Endothelial cell of umbilical vein (primary cell): Measurements from ENCODE around the gene COX18. TPM values are rescaled to one million over a fixed set of nuclear protein-coding genes. Genes with fewer than 3 reads are reported as not detected.

Source experiments
- BruUV-seq: library from RNA; stranded (reverse); fragments of 400-500 nt; replicated peaks from 2 replicates; lab custom pipeline; 2021; lab: Mats Ljungman, UMichigan
- CTCF ChIA-PET: fragments of 300-600, 350-600 bp; sonication (Branson Sonifier 250); formaldehyde crosslinking; loops from one replicate; lab custom pipeline; 2021; ENCODE audit warnings: antibody characterized with exemption, inconsistent platforms; lab: Charles Lee
- POLR2A ChIA-PET: fragments of 300-600, 350-600 bp; sonication (Branson Sonifier 250); formaldehyde crosslinking; loops from one replicate; lab custom pipeline; 2021; ENCODE audit warnings: antibody characterized with exemption, inconsistent platforms; lab: Charles Lee
- DNase-seq: peaks from one replicate; pipeline ENCODE4 v3.0.0-alpha.2; 2011; ENCODE audit warnings: low read depth, low spot score
- FAIRE-seq: peaks from 2 replicates; lab custom pipeline; 2011; peaks lifted over from hg19 to GRCh38; lab: Jason Lieb, UNC
- H2AFZ ChIP-seq: 2 replicates; pipeline ENCODE4 v1.6.0; 2012; ENCODE audit warnings: low read depth, low read length, control low read depth, inconsistent platforms
- H3K27ac ChIP-seq: 2 replicates; pipeline ENCODE4 v1.5.1; 2011; ENCODE audit warnings: low read depth, mild to moderate bottlenecking, control low read depth, low read length, moderate library complexity; ENCODE audit not compliant: insufficient read depth
- H3K27me3 ChIP-seq, 2 experiments: 2 replicates each; pipeline versions ENCODE4 v1.6.0 to v1.6.1; 2011; ENCODE audit warnings: low read length in 2 of 2, mixed read lengths in 1 of 2; ENCODE audit not compliant: control insufficient read depth in 2 of 2, insufficient read depth in 2 of 2
- H3K36me3 ChIP-seq, 2 experiments: 2 replicates in 1 of 2; 3 replicates in 1 of 2; pipeline ENCODE4 v1.5.1; 2011; ENCODE audit warnings: low read length in 2 of 2, mild to moderate bottlenecking in 1 of 2, moderate library complexity in 1 of 2; ENCODE audit not compliant: control insufficient read depth in 2 of 2, insufficient read depth in 2 of 2; ENCODE audit errors: extremely low read depth in 1 of 2
- H3K4me1 ChIP-seq: 3 replicates; pipeline ENCODE4 v1.5.1; 2011; ENCODE audit warnings: mild to moderate bottlenecking, low read length; ENCODE audit not compliant: control insufficient read depth, insufficient read depth; ENCODE audit errors: extremely low read depth
- H3K4me2 ChIP-seq: 2 replicates; pipeline ENCODE4 v1.6.1; 2011; ENCODE audit warnings: low read length, control low read depth, mixed read lengths; ENCODE audit not compliant: insufficient read depth
- H3K4me3 ChIP-seq, 3 experiments: fragments of 200-600 bp in 1 of 3; sonication (generic), shearing (Covaris generic) in 1 of 3; replicated peaks in 1 of 3; 2 replicates each; pipeline ENCODE4 v1.5.1; 2011 to 2016; ENCODE audit warnings: control low read depth in 3 of 3, low read length in 3 of 3, mild to moderate bottlenecking in 2 of 3, inconsistent platforms in 1 of 3, low read depth in 1 of 3, moderate library complexity in 1 of 3; ENCODE audit not compliant: insufficient read depth in 1 of 3
- H3K79me2 ChIP-seq: 2 replicates; pipeline ENCODE4 v1.6.0; 2012; ENCODE audit warnings: low read length, inconsistent platforms; ENCODE audit not compliant: control insufficient read depth, insufficient read depth
- H3K9ac ChIP-seq: replicated peaks from 2 replicates; pipeline ENCODE3; 2011; ENCODE audit warnings: low read length, control low read depth; ENCODE audit not compliant: insufficient read depth; ENCODE audit errors: extremely low read depth
- H3K9me1 ChIP-seq: replicated peaks from 3 replicates; pipeline ENCODE4 v1.6.0; 2011; ENCODE audit warnings: mild to moderate bottlenecking, low read length; ENCODE audit not compliant: control insufficient read depth, insufficient read depth; ENCODE audit errors: extremely low read depth
- H3K9me3 ChIP-seq: replicated peaks from 2 replicates; pipeline ENCODE4 v1.5.1; 2012; ENCODE audit warnings: low read length, inconsistent platforms; ENCODE audit not compliant: control insufficient read depth, insufficient read depth
- H4K20me1 ChIP-seq: replicated peaks from 2 replicates; pipeline ENCODE3; 2011; ENCODE audit warnings: mild to moderate bottlenecking, low read length; ENCODE audit not compliant: control insufficient read depth, insufficient read depth; ENCODE audit errors: extremely low read depth
- CTCF ChIP-seq, 2 donors: IDR thresholded peaks; 1 replicate in 1 of 2; 2 replicates in 1 of 2; pipeline ENCODE4 v1.5.1; 2011; ENCODE audit warnings: low read length in 2 of 2, mild to moderate bottlenecking in 2 of 2, moderate library complexity in 2 of 2, control low read depth in 1 of 2, inconsistent platforms in 1 of 2, low read depth in 1 of 2; ENCODE audit not compliant: insufficient read depth in 1 of 2; ENCODE audit errors: extremely low read depth in 1 of 2
- EZH2 ChIP-seq: IDR thresholded peaks from 2 replicates; pipeline ENCODE4 v1.6.1; 2012; ENCODE audit warnings: borderline replicate concordance, low read depth, mild to moderate bottlenecking, moderate library complexity, low read length, inconsistent platforms; ENCODE audit not compliant: severe bottlenecking
- FOS ChIP-seq: IDR thresholded peaks from 2 replicates; pipeline ENCODE4 v1.6.1; 2011; ENCODE audit warnings: mild to moderate bottlenecking, low read length, moderate library complexity, borderline replicate concordance; ENCODE audit not compliant: insufficient read depth
- GATA2 ChIP-seq: IDR thresholded peaks from 2 replicates; pipeline ENCODE4 v1.7.0; 2011; ENCODE audit warnings: low read depth, mild to moderate bottlenecking, moderate library complexity, mixed read lengths, low read length; ENCODE audit not compliant: insufficient read length, insufficient read depth
- JUN ChIP-seq: IDR thresholded peaks from 2 replicates; pipeline ENCODE4 v1.6.1; 2011; ENCODE audit warnings: borderline replicate concordance, low read depth; ENCODE audit not compliant: insufficient read length, insufficient read depth
- MAX ChIP-seq: IDR thresholded peaks from 2 replicates; pipeline ENCODE4 v1.6.1; 2011; ENCODE audit not compliant: insufficient read depth, insufficient read length
- MYC ChIP-seq: IDR thresholded peaks from one replicate; pipeline ENCODE4 v1.6.1; 2011; ENCODE audit warnings: mild to moderate bottlenecking, low read depth, low read length
- POLR2A ChIP-seq: IDR thresholded peaks from 2 replicates; pipeline ENCODE4 v1.6.1; 2012; ENCODE audit warnings: low read depth, mild to moderate bottlenecking, control low read depth, low read length
- POLR2AphosphoS5 ChIP-seq: IDR thresholded peaks from 2 replicates; pipeline ENCODE4 v1.6.1; 2012; ENCODE audit warnings: low read depth, mild to moderate bottlenecking, control low read depth, low read length, moderate library complexity; ENCODE audit not compliant: insufficient read depth
- dilution Hi-C: fragments of 300-500 bp; cut with MboI; formaldehyde crosslinking; loops from one replicate; pipeline ENCODE4 v1.15.0; 2019; ENCODE audit warnings: low sequenced_read_pairs; ENCODE audit not compliant: extremely low pct_ligation_motif_present
- intact Hi-C: fragments of 100-400 bp; cut with micrococcal nuclease; formaldehyde crosslinking; loops from one replicate; pipeline ENCODE4 v1.10.0; 2022
- polyA plus RNA-seq, 4 experiments: library from polyadenylated mRNA; depleted of rRNA in 3 of 4; stranded (reverse) in 3 of 4; unstranded in 1 of 4; fragments of >200 nt; gene quantifications; 2 replicates each; pipeline versions ENCODE4 v1.2.1 to v1.2.3, GENCODE V29; 2011 to 2012; ENCODE audit warnings: missing spikeins in 1 of 4
- total RNA-seq: library from RNA; stranded (reverse); gene quantifications from 2 replicates; pipeline ENCODE4 v1.2.3, GENCODE V29; 2021

The COX18 gene
- total and polyA plus RNA-seq, 2 donors (not counting 3 experiments of a cell fraction or from before 2014, with no cell fraction given) = 11.7 to 13.0 TPM

GRCh38 chr4:73070074-73070390 lies 516 bp upstream of the COX18 start:
- dilution Hi-C loops = no loop called here
- BruUV-seq = TSS peak; percentile 91

More at GRCh38 chr4:73070074-73070390, 516 bp upstream of the COX18 start:
- ChIA-PET CTCF (interaction anchor here (1.0 to 1.3 kb wide), 3 partner anchors 19 to 187 kb away, joined by 3 to 8 read pairs (median 3); no protein-coding TSS in a partner anchor), POLR2A (interaction anchor here (0.8 to 1.2 kb wide), 2 partner anchors 187 to 189 kb away, joined by 4 to 6 read pairs; partner anchors contain the start of gene ANKRD17)
- Histone ChIP-seq H3K9me1 (no peaks in the 10 kb centered on the region), H3K36me3 (peaks cover 0 to 12% of the 10 kb centered on the region in 2 experiments), H3K9ac (peak overlapping the region; percentile 59), H3K27me3 (no peaks in the 10 kb centered on the region), H3K4me3 (peak overlapping the region; percentile 6 to 70 (median 36)), H3K9me3 (no peaks in the 10 kb centered on the region), H3K4me2 (peak overlapping the region; percentile 86), H4K20me1 (no peaks in the 10 kb centered on the region), H3K27ac (peak overlapping the region; percentile 90), H3K79me2 (peaks cover 8% of the 10 kb centered on the region), H2AFZ (peak overlapping the region; percentile 74), H3K4me1 (peaks cover 15% of the 10 kb centered on the region)
- DNase-seq = no peak
- no peak for TF ChIP-seq CTCF (IDR thresholded peaks at IDR 0.05; ENCODE audit: extremely low read depth in 1 of 2, insufficient read depth in 1 of 2, low read depth in 1 of 2, low read length in 2 of 2)
- no peak for TF ChIP-seq FOS
- TF ChIP-seq MAX = no peak
- no peak for TF ChIP-seq JUN
- no peak for TF ChIP-seq POLR2AphosphoS5
- no peak for TF ChIP-seq GATA2
- TF ChIP-seq POLR2A = no peak
- no peak for TF ChIP-seq MYC
- no peak for TF ChIP-seq EZH2
- no peak for FAIRE-seq
- intact Hi-C loops = no loop called here
